ENCODE data around the gene PAK1. TPM values are rescaled to one million over a fixed set of nuclear protein-coding genes. Genes with fewer than 3 reads are reported as not detected.

PAK1 gene
- total and polyA plus RNA-seq, 2 of the 8 experiments (the other 6 are each of a cell fraction or from before 2014, with no cell fraction given): 87.7 to 151 TPM

- no peak overlapping the region for H2BK120ac ChIP-seq (replicated peaks; ENCODE audit: low read depth, low read length)
- H3K14ac ChIP-seq (ENCODE audit: insufficient read length): no peak overlapping the region
- no peak for DNase-seq (ENCODE audit: low read depth in 1 of 2, low spot score in 2 of 2)
- H3K4ac ChIP-seq (replicated peaks; ENCODE audit: insufficient read length, low read depth, low read length): no peak overlapping the region
- H3K9me3 ChIP-seq (ENCODE audit: insufficient read depth in 2 of 2, low read depth in 1 of 2, low read length in 1 of 2): no peaks in the 10 kb centered on the region
- H3K79me2 ChIP-seq (ENCODE audit: control insufficient read depth in 1 of 2, insufficient read depth in 2 of 2, low read length in 2 of 2): peaks cover 13 to 78% of the 10 kb centered on the region in 2 experiments
- no peak overlapping the region for H2BK15ac ChIP-seq (ENCODE audit: low read length)
- no peak overlapping the region for H3K23ac ChIP-seq (ENCODE audit: insufficient read length)
- no peak for FAIRE-seq
- H4K8ac ChIP-seq (ENCODE audit: extremely low read depth, insufficient read depth, low read length): no peak overlapping the region
- H3K36me3 ChIP-seq (ENCODE audit: control insufficient read depth in 2 of 4, insufficient read depth in 4 of 4, low read length in 3 of 4): peaks cover 0 to 2% (median under 1%) of the 10 kb centered on the region in 4 experiments; a peak in 2 of 8 replicates
- H2BK12ac ChIP-seq (ENCODE audit: low read depth, low read length): no peak overlapping the region
- H4K5ac ChIP-seq (ENCODE audit: insufficient read length, low read depth, low read length): no peak overlapping the region
- 89% methylated on average over 3 of the region's 3 CpGs; no CpG with 5 or more reads in 1 of the 2 experiments for WGBS, 2 experiments (ENCODE audit: extremely low coverage in 1 of 2, insufficient coverage in 1 of 2, insufficient read length in 1 of 2, insufficient replicate concordance in 2 of 2, low coverage in 1 of 2, low lambda C conversion rate in 2 of 2, missing lambda C conversion rate in 1 of 2)
- H3K27me3 ChIP-seq (replicated peaks in 1 of 4; ENCODE audit: control insufficient read depth in 3 of 4, extremely low read depth in 1 of 4, insufficient read depth in 3 of 4, low read length in 3 of 4): no peaks in the 10 kb centered on the region
- no peak overlapping the region for H2AK5ac ChIP-seq (ENCODE audit: low read depth, low read length)
- no peak overlapping the region for H3K56ac ChIP-seq (replicated peaks; ENCODE audit: insufficient read length, low read depth, low read length)
- H3K23me2 ChIP-seq (ENCODE audit: low read depth, low read length): no peaks in the 10 kb centered on the region; the same call in 1 of the 2 replicates
- H2BK20ac ChIP-seq (ENCODE audit: low read length): no peak overlapping the region
- H4K91ac ChIP-seq (replicated peaks; ENCODE audit: insufficient read length, low read length): no peak overlapping the region
- H3K9ac ChIP-seq (replicated peaks in 1 of 4; ENCODE audit: extremely low read depth in 1 of 4, low read depth in 3 of 4, low read length in 3 of 4): no peak overlapping the region
- CTCF ChIA-PET (ENCODE audit: partially characterized antibody): interaction anchor here (1.2 to 1.5 kb wide), 2 partner anchors 11 to 161 kb away, joined by 3 to 4 read pairs; no protein-coding TSS in a partner anchor
- peaks cover 2% of the 10 kb centered on the region for H3K79me1 ChIP-seq (ENCODE audit: low read depth, low read length)
- POLR2A ChIA-PET (ENCODE audit: partially characterized antibody): interaction anchor here (1.2 kb wide), 1 partner anchor 8 kb away, joined by 4 read pairs; no protein-coding TSS in a partner anchor
- no peak overlapping the region for H2AFZ ChIP-seq (ENCODE audit: low read length)
- peaks cover 0 to 10% (median 4%) of the 10 kb centered on the region in 4 experiments; a peak in 2 of 7 replicates for H3K4me1 ChIP-seq (replicated peaks in 1 of 4; ENCODE audit: control insufficient read depth in 3 of 4, insufficient read depth in 4 of 4, low read length in 3 of 4)
- no peak overlapping the region for H3K18ac ChIP-seq (ENCODE audit: extremely low read depth, low read length)
- no peak overlapping the region for H3K4me3 ChIP-seq (ENCODE audit: extremely low read depth in 1 of 4, insufficient read depth in 2 of 4, low read depth in 3 of 4, low read length in 4 of 4)
- H2BK5ac ChIP-seq (ENCODE audit: low read depth, low read length): no peak overlapping the region
- H3K27ac ChIP-seq (ENCODE audit: low read depth, low read length): no peak overlapping the region
- H3K4me2 ChIP-seq (ENCODE audit: insufficient read depth in 1 of 2, low read depth in 2 of 2, low read length in 2 of 2): no peak overlapping the region
- peaks cover 2 to 8% of the 10 kb centered on the region in 2 experiments for H4K20me1 ChIP-seq (replicated peaks in 1 of 2; ENCODE audit: control insufficient read depth in 1 of 2, insufficient read depth in 2 of 2, low read length in 2 of 2)
- no peak for TF ChIP-seq CBX8 (IDR thresholded peaks at IDR 0.05; ENCODE audit: borderline replicate concordance, low read depth, low read length)
These were observed 77.6 kb downstream of the PAK1 start for GRCh38 chr11:77396305-77396704.
